NCI-H524 treated with DMSO at 0.1 percent for 48 hours (cell line): ENCODE data around the gene NKRF.
"Not testable (repeated sequence)": the region's sequence is repeated elsewhere in the genome, so short reads cannot be mapped to it uniquely, and the experiment has no call there.

Experiments
- DNase-seq: peaks from one replicate; lab custom pipeline; 2025; lab: John Stamatoyannopoulos, UW

Gene NKRF

DNA sequence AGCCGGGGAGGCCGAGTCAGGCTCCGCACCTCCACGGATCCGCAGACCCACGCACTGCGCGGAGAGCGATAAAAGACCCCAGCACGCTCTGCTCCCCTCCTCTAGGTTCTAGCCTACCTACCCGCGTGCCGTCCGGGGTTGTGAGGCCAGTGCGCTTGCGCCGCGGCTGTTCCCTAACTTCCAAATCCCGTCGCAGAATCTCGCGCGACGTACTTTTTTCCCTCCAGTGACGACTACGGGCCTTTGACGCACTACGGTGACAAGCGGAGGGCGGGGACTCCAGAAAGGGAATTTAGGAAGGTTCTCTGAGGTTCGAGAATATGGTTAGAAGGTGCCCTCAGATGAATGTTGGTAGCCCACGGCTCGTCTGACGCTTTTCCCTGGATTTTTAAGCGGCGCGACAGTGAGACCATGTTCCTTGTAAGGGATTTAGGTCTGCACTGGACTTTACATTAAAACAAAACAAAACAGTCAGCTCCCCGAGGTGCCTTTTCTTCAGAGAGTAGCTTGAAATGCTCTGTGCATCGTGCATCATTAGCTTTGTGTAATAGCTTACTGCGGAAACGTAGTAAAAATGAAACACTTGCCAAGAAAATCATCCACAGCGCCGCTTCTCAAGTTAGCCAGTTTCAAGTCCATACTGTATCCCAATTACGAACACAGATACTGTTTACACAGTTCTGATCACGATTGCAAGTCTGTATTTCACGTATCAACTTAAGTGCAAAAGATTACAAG is at the start of gene NKRF:
NKRF (minus strand) TSS at position 145 of the 738 bp plus-strand sequence.
- DNase-seq = peak; percentile 80

GRCh38 chrX:119655125-119655524 is 48.9 kb upstream of the NKRF start:
- DNase-seq = no peak

DNA sequence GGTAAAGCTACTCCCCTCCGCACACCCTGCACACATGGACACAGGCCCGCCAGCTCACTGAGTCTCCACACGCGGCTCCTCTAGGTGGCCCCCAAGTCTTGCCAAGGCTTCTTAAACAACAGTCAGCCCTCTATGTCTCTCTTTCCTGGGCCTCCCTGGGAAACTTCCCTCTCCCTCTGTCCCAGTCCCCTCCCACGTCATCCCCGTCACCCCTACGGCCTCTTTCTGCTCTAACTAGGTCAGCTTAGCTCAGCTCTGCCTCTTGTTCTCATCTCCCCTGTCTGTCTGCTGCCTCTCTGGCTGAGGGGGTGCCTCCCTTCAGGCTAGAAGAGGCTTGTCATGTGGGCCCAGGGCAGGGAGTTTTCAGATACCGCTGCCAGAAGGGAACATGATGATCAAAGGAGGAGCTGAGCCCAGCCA is 47.9 kb upstream of the NKRF start:
- no peak for DNase-seq

- no peak for DNase-seq
Measured at GRCh38 chrX:119648421-119648775, 42.2 kb upstream of the NKRF start.

DNA sequence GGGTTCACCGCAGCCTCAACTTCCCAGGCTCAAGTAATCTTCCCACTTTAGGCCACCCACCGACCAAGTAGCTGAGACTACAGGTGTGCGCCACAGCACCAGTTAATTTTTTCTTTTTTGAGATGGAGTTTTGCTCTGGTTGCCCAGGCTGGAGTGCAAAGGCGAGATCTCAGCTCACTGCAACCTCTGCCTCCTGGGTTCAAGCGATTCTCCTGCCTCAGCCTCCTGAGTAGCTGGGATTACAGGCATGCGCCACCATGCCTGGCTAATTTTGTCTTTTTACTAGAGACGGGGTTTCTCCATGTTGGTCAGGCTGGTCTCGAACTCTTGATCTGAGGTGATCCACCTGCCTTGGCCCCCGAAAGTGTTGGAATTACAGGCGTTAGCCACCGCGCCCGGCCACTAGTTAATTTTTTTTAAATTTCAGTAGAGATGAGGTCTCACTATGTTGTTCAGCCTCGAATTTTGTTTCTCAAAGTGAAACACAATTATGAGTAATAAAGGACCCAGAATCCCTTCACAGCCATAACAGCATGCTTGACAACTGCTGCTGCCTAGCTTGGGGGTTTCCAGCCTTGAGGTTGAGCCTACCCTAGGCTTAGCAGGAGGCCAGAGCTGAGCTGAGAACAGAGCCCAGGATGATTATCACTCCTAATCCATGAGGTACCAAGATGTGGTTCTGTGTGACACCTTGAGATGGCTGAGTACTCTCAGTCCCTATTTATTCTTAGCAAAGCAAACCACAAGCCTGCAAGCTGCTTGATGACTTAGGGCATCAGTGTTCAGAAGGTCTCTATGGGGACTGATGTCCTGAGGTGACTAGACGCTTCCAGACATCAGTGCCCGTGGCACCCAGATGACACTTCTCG is 41.6 kb upstream of the NKRF start:
- DNase-seq = no peak

GRCh38 chrX:119647089-119647488 is 40.9 kb upstream of the NKRF start:
- no peak for DNase-seq

DNA sequence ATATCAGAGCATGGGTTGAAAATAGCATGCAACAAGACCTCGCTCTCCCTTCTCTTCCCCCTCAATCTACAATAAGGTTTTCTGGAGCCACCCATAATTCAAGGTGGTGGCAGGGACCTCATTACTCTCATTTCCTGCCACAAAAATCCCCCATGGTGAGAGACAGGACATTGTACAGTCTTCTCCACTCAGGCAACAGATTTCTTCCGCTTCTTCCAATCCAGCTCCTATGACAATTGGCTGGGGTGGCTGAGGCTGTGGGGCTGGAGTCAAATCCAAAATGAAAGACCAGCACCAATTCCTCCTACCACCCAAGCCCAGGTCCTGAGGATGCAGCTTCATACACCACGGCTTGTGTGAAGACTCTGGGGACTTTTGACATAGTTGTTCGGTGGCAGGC is 40.3 kb upstream of the NKRF start:
- no peak for DNase-seq

DNA sequence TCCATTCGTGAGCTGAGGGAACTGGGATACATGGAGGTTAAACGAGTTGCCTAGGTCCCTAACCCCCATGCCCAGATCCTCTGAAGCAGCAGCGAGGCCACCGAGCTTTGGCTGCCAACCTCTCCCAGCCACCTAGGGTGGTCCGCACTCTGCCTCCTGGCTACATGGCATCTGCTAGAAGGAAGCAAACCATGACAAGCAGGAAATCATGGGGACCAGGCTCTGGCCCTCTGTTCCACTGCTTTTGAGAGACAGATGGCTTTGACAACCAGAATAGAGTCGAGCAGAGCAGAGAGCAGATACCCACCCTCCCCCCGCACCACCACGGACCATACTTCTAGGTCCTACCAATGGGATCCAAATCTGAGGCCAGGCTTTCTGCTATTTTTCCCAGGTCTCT is 37.5 kb upstream of the NKRF start:
- no peak for DNase-seq

GRCh38 chrX:119640731-119641170 is 34.5 kb upstream of the NKRF start:
- DNase-seq = no peak

GRCh38 chrX:119638725-119639471 is 32.7 kb upstream of the NKRF start:
- DNase-seq = no peak

- DNase-seq = not testable (repeated sequence)
Measured at GRCh38 chrX:119637421-119637820, 31.2 kb upstream of the NKRF start.

GRCh38 chrX:119636419-119636818 is 30.2 kb upstream of the NKRF start:
- DNase-seq = no peak

DNA sequence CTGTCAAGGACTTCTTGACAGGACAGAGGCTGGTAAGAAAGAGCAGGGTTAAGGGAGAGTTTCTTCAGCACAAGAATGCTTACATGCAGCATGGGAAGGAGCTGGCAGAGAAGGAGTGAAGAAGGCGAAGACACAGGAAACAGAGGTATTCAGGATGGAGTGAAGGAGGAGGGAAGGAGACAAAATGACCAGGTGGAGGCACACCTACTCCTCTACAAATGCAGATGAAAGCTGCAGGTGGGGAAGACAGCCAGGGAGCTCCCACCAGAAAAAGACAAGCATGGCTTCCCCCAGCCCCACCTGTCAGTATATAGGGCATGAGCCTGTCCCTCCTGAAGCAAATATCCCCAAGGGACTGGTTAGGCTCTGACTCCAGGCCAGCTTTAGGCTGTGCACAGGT is 29.6 kb upstream of the NKRF start:
- no peak for DNase-seq

- no peak for DNase-seq
Measured at GRCh38 chrX:119635179-119635578, 29.0 kb upstream of the NKRF start.

- DNase-seq = no peak
Measured at GRCh38 chrX:119625843-119626242, 19.6 kb upstream of the NKRF start.

DNA sequence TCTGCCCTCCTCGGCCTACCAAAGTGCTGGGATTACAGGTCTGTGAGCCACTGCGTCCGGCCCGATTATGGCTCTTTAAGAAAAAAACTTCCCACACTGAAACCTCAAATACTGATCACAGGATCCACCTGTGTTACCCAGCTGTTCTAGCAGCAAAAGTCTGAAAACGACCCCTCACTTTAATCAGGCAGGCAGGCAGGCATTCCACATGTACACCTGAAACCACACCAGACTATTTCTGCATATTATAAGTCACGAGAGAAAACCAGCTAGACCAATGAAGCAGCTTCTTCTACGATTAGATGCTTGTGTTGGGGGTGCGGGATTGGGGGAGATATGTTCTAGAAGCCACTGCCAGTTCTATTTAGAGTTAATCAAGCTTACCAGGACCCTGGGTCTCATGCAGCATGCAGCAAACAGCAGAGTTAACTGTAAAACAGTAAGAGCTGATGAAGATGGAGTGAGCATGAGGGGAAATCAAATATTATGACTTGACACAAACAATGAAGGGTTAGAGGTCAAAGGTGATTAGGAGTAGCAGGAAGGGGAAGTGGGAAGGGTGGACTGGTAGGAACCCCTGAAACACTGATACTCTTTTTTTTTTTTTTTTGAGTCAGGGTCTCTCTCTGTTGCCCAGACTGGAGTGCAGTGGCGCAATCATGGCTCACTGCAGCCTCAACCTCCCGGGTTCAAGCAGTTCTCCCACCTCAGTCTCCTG is 18.9 kb upstream of the NKRF start:
- no peak for DNase-seq

GRCh38 chrX:119624417-119624816 is 18.2 kb upstream of the NKRF start:
- DNase-seq = no peak

DNA sequence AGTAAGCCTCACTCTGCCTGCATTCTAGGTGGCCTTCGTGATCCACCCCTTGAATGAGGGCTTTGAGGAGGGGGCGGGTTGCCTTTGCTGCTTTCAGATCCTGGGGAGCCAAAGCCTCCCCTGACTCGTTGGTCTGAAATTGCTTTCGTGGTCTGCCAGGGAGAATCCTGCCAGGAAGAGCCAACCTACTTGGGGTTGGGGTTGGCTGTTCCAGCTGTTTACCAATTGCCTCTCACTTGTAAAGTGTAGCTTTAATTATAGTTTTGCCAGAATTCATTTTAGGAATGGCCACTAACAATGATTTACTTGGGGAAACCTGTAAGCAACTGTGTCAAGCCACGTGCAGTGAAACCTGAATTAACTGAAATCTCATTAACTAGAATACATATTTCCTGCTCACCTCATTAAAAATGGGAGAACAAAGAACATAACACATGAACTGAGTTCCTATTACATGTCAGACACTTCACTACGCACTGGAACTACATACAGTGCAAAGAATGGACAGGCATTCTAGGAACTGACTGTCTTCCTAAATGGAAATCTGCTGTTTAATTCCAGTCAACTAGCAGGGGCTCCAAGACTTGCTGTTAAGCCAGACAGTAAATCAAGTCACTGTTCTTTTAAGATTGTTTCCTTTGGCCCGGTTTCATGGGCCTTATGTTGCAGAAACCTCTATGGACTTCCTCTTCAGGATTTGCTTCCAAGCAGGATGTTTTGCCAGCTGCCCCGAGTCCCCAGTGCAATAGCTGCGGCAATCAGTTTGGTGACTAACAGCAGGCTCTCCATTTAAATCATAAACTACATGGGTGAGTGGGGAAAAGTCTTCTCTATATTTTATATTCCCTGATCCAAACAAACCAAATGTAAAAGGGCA is 16.4 kb upstream of the NKRF start:
- DNase-seq = no peak

GRCh38 chrX:119618439-119618838 is 12.2 kb upstream of the NKRF start:
- DNase-seq = no peak

- no peak for DNase-seq
Measured at GRCh38 chrX:119617517-119618164, 11.4 kb upstream of the NKRF start.
